Stimulated activated naive CD4-positive, alpha-beta T cell (primary cell): ENCODE data around the gene ACOXL.

ENCODE experiments used
- DNase-seq, 6 experiments: peaks; one replicate each; lab custom pipeline; 2025; lab: John Stamatoyannopoulos, UW

The ACOXL gene

GRCh38 chr2:110875384-110875725 is 143.0 kb downstream of the ACOXL start:
- no peak for DNase-seq

GRCh38 chr2:110876167-110876999 is 144.0 kb downstream of the ACOXL start:
- DNase-seq, result no peak

- peak in 2 of 6 experiments; percentile 9 to 14 for DNase-seq
Measured at GRCh38 chr2:110877031-110877827, 144.9 kb downstream of the ACOXL start.

- DNase-seq, result no peak
Measured at GRCh38 chr2:110878150-110878549, 145.8 kb downstream of the ACOXL start.

- no peak for DNase-seq
Measured at GRCh38 chr2:110881908-110882307, 149.5 kb downstream of the ACOXL start.

- no peak for DNase-seq
Measured at GRCh38 chr2:110883406-110883805, 151.0 kb downstream of the ACOXL start.

GRCh38 chr2:110885256-110885655 is 152.9 kb downstream of the ACOXL start:
- DNase-seq, result no peak

- DNase-seq, result no peak
Measured at GRCh38 chr2:110886826-110887573, 154.6 kb downstream of the ACOXL start.

- DNase-seq, result no peak
Measured at GRCh38 chr2:110888411-110888810, 156.0 kb downstream of the ACOXL start.

GRCh38 chr2:110891626-110892025 is 159.3 kb downstream of the ACOXL start:
- no peak for DNase-seq

- DNase-seq, result no peak
Measured at GRCh38 chr2:110896226-110896625, 163.9 kb downstream of the ACOXL start.

GRCh38 chr2:110897966-110898365 is 165.6 kb downstream of the ACOXL start:
- no peak for DNase-seq

GRCh38 chr2:110900191-110900590 is 167.8 kb downstream of the ACOXL start:
- no peak for DNase-seq

GRCh38 chr2:110903548-110903947 is 171.2 kb downstream of the ACOXL start:
- no peak for DNase-seq

GRCh38 chr2:110904116-110904778 is 171.9 kb downstream of the ACOXL start:
- no peak for DNase-seq

GRCh38 chr2:110904779-110905148 is 172.4 kb downstream of the ACOXL start:
- DNase-seq, result no peak

GRCh38 chr2:110905217-110905616 is 172.8 kb downstream of the ACOXL start:
- DNase-seq, result no peak

- no peak for DNase-seq
Measured at GRCh38 chr2:110906613-110907298, 174.4 kb downstream of the ACOXL start.

GRCh38 chr2:110909501-110909900 is 177.1 kb downstream of the ACOXL start:
- no peak for DNase-seq

- DNase-seq, result no peak
Measured at GRCh38 chr2:110910423-110910822, 178.1 kb downstream of the ACOXL start.

- no peak for DNase-seq
Measured at GRCh38 chr2:110919738-110920137, 187.4 kb downstream of the ACOXL start.
